Measurements from ENCODE around the gene RIBC2.

- TF ChIP-seq ZNF121 (CRISPR knock-in tag; conservative IDR thresholded peaks at IDR 0.05) (no peak), TAF9B (IDR thresholded peaks at IDR 0.05; ENCODE audit: partially characterized antibody) (no peak), ZNF274 (IDR thresholded peaks at IDR 0.05; ENCODE audit: borderline replicate concordance, low read depth, low read length) (no peak), BHLHE40 (IDR thresholded peaks at IDR 0.05; ENCODE audit: low read length) (no peak), CREB1 (IDR thresholded peaks at IDR 0.05) (no peak), CREB1 (CRISPR knock-in tag; IDR thresholded peaks at IDR 0.05) (no peak), ESRRB (CRISPR knock-in tag; IDR thresholded peaks at IDR 0.05; ENCODE audit: borderline replicate concordance) (no peak), SMAD3 (CRISPR knock-in tag; conservative IDR thresholded peaks at IDR 0.05) (no peak), ZNF778 (CRISPR knock-in tag; IDR thresholded peaks at IDR 0.05) (no peak)
Observed at GRCh38 chr22:45480717-45481116, 67.2 kb downstream of the RIBC2 start.
